Upper lobe of right lung (tissue), 1 donor: ENCODE results near the gene POLR1A. TPM values are rescaled to one million over a fixed set of nuclear protein-coding genes. Genes with fewer than 3 reads are reported as not detected.

Source experiments
- ATAC-seq: fragments of 200-7000 bp; cut with Tn5 transposase; one replicate; pipeline ENCODE4 v1.9.1; 2020; ENCODE audit warnings: mild to moderate bottlenecking, moderate library complexity
- DNase-seq: peaks from one replicate; pipeline ENCODE4 v3.0.0-alpha.2; 2020
- H3K27ac ChIP-seq: fragments of 200-600 bp; one replicate; pipeline ENCODE4 v1.8.0; 2022
- H3K27me3 ChIP-seq: fragments of 200-600 bp; one replicate; pipeline ENCODE4 v1.8.0; 2022; ENCODE audit warnings: mild to moderate bottlenecking
- H3K36me3 ChIP-seq: fragments of 200-600 bp; one replicate; pipeline ENCODE4 v1.8.0; 2022
- H3K4me1 ChIP-seq: fragments of 200-600 bp; one replicate; pipeline ENCODE4 v1.8.0; 2022
- H3K4me3 ChIP-seq: fragments of 200-600 bp; one replicate; pipeline ENCODE4 v1.8.0; 2022; ENCODE audit warnings: mild to moderate bottlenecking
- H3K9me3 ChIP-seq: fragments of 200-600 bp; one replicate; pipeline ENCODE4 v1.8.0; 2022
- intact Hi-C: fragments of 100-400 bp; cut with DNase I; formaldehyde crosslinking; loops from one replicate; pipeline ENCODE4 v1.11.0; 2022
- total RNA-seq: library from RNA; stranded (reverse); fragmentation: NEBNext Ultra II Directional; extraction: Animal tissue kit (Norgen Biotek cat#: 25700); gene quantifications from one replicate; pipeline ENCODE4 v1.2.1, GENCODE V29; 2021
- TF ChIP-seq, protein P1 (sequence below): fragments of 200-600 bp; IDR thresholded peaks from one replicate; pipeline ENCODE4 v1.8.0; 2022; ENCODE audit warnings: antibody characterized with exemption
- donor health status: DM: no; HTN: yes; CAD: no; lungs with severe emphysema.

The POLR1A gene
- total RNA-seq, 1 donor from 2014 or later: 26.6 TPM

DNA sequence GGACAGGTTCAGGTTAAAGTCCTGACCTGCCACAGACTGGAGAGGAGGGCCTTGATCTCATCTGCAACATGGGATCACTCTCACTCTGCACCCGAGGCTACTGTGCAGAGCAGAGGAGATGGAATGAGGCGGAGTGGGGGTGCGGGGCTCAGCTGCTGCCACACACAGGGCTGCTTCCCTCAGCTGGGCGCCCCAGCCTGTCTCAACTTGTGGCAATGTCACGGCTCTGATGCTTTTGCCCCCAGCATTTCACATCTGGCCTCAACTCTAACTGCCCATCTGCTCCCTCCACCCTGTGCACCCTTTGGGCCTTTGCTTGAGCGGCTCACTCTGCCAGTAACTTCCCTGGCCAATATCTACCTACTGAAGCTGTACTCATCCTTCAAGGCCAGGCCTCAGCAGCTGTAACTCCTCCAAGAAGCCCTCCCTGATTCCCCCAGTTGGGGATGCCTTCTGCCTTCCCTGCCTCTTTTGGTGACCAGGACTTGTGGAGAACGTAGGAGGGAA lies 70.3 kb downstream of the POLR1A start:
- no peaks in the 10 kb centered on the region for H3K27me3 ChIP-seq
- intact Hi-C loops: no loop called here
- TF ChIP-seq, protein P1, sequence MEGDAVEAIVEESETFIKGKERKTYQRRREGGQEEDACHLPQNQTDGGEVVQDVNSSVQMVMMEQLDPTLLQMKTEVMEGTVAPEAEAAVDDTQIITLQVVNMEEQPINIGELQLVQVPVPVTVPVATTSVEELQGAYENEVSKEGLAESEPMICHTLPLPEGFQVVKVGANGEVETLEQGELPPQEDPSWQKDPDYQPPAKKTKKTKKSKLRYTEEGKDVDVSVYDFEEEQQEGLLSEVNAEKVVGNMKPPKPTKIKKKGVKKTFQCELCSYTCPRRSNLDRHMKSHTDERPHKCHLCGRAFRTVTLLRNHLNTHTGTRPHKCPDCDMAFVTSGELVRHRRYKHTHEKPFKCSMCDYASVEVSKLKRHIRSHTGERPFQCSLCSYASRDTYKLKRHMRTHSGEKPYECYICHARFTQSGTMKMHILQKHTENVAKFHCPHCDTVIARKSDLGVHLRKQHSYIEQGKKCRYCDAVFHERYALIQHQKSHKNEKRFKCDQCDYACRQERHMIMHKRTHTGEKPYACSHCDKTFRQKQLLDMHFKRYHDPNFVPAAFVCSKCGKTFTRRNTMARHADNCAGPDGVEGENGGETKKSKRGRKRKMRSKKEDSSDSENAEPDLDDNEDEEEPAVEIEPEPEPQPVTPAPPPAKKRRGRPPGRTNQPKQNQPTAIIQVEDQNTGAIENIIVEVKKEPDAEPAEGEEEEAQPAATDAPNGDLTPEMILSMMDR: no peak
- no peak for ATAC-seq
- peak overlapping the region; percentile 91 for H3K27ac ChIP-seq
- H3K9me3 ChIP-seq: no peaks in the 10 kb centered on the region
- no peak for DNase-seq
- H3K4me3 ChIP-seq: no peak overlapping the region
- peaks cover 54% of the 10 kb centered on the region for H3K4me1 ChIP-seq
- peaks cover 28% of the 10 kb centered on the region for H3K36me3 ChIP-seq

DNA sequence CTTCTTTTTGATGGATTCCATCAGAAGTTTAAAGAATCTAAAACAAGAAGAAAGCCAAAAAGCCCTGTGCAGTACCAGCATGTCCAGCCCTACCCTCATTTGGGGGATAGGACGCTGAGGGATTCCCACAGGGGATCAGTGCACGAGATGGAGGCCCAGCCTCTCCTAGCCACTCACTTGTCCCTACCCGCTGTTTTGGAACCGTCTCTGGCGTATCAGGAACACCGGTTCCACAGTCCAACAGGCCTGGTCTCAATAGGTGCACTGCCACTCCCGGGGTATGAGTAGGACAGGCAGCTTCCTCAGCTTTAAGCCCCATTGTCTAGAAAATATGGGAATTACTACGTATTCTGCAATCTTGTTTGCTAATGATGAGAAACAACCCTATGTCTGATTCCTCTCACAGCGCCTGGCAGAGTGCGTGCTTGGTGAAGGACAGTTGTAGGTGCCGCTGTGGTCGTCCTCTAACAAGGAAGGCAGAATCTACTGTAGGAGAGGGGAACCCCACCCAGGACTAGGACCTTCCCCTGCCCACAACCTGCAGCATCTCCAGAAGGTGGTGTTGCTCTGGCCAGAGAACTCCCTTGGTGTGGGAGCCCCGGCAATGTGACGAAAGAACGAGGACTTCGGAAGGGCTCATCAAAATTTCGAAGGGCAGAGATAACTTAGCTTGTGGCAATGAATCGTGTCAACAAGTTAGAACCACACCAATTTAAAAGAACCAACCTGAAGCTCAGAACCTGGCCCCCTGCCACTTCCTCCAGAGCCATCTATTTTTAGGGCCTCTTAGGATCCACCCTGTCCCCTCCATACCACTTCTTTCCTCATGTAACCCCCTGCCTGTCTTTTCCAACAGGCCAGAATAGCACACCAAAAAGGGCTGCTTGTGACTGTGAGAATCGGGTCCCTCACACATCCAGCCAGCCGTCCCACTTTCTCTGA lies 71.7 kb downstream of the POLR1A start:
- Histone ChIP-seq H3K36me3 (peaks cover 41% of the 10 kb centered on the region), H3K4me3 (no peak overlapping the region), H3K9me3 (no peaks in the 10 kb centered on the region), H3K4me1 (peaks cover 48% of the 10 kb centered on the region), H3K27me3 (no peaks in the 10 kb centered on the region), H3K27ac (peak overlapping the region; percentile 91)
- intact Hi-C loops: no loop called here
- TF ChIP-seq, protein P1: no peak
- no peak for DNase-seq
- ATAC-seq: no peak

DNA sequence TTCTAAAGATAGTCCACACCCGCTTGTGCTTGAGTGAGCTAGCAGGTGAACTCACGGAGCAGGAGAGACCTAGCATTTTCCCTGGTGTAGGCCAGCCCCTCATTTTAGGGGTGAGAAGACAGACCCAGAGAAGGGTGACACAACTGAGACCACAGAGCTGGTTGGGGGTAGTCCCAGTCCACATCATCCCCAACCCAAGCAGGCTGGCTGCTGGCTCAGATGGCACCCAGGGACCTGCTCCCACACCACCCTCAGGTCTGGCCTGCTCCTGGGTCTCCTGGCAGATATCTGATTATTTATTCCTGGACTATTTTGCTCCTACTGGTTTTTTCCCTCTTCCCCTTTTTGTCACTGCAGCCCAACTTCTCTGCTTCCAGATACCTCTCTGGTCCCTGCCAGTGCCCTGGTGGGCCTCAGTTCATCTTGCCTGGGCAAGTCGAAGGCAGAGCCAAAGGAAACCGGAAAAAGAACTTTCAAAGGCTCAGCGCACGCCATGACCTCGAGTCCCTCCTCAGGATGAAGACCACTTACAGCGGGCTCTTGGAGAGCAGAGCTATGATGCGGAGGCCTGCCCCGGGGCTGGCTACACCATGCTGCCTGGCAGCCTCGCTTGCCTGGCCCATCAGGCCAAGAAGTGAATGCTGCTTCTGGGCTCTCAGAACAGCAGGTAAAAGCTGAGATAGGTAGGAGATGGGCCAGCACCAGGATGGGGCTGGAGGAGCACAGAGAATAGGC lies 72.7 kb downstream of the POLR1A start:
- intact Hi-C loops: no loop called here
- Histone ChIP-seq H3K27ac (no peak overlapping the region), H3K9me3 (no peaks in the 10 kb centered on the region), H3K27me3 (no peaks in the 10 kb centered on the region), H3K4me1 (peaks cover 38% of the 10 kb centered on the region), H3K4me3 (no peak overlapping the region), H3K36me3 (peaks cover 51% of the 10 kb centered on the region)
- TF ChIP-seq, protein P1: no peak
- ATAC-seq: no peak
- DNase-seq: no peak

DNA sequence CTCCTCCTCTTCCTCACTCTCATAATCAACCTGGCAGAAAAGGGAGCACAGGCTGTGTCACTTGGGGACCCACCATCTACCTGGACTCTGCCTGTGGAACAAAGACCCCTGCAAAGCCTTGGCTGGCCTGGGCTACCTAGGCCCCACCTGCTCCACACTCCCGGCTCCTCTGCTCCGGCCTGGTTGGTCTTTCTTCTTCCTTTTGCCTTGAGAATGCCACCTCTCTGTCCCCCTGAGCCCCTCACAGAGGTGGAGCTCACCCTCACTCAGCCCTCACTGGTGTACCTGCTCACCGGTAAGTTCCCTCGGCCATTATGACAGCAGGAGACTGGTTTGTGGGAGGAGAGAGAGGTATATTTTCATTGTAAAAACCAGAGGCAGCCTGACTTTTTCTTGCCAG lies 74.1 kb downstream of the POLR1A start:
- no peak overlapping the region for H3K4me3 ChIP-seq
- ATAC-seq (no peak), DNase-seq (no peak)
- no peak overlapping the region for H3K27ac ChIP-seq
- no peaks in the 10 kb centered on the region for H3K9me3 ChIP-seq
- TF ChIP-seq, protein P1: no peak
- no peaks in the 10 kb centered on the region for H3K27me3 ChIP-seq
- peaks cover 63% of the 10 kb centered on the region for H3K36me3 ChIP-seq
- peaks cover 24% of the 10 kb centered on the region for H3K4me1 ChIP-seq
- intact Hi-C loops: no loop called here

DNA sequence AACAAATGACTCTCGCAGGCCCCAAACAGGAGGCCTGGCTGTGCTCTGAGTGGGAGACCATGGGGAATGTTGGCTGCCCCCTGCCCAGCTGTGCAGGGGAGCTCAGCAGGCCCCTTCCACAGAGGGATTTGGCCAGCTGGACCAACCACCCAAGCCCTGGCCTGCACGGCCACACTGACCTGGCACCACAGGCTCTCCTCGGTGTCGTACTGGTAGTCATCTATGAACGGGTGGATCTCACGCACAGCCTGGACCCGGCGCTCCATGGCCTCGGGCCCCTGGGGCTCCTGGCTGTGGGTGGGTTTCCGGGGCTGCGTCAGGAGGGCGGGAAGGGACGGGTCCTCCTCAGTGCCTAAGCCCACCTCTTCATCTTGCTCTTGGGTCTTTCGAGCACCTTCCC lies 74.5 kb downstream of the POLR1A start:
- ATAC-seq (no peak), DNase-seq (no peak)
- Histone ChIP-seq H3K4me3 (no peak overlapping the region), H3K9me3 (no peaks in the 10 kb centered on the region), H3K36me3 (peaks cover 65% of the 10 kb centered on the region), H3K27ac (no peak overlapping the region), H3K4me1 (peaks cover 19% of the 10 kb centered on the region), H3K27me3 (no peaks in the 10 kb centered on the region)
- TF ChIP-seq, protein P1: no peak
- intact Hi-C loops: no loop called here
